NT2/D1 (cell line): ENCODE measurements around the gene UACA.

Experiments used
- SUZ12 ChIP-seq: IDR thresholded peaks from 2 replicates; pipeline ENCODE4 v1.6.1; 2011; ENCODE audit not compliant: insufficient read length, insufficient read depth; ENCODE audit errors: extremely low read depth
- YY1 ChIP-seq: IDR thresholded peaks from 2 replicates; pipeline ENCODE4 v1.6.1; 2011; ENCODE audit not compliant: insufficient read length, insufficient read depth

DNA sequence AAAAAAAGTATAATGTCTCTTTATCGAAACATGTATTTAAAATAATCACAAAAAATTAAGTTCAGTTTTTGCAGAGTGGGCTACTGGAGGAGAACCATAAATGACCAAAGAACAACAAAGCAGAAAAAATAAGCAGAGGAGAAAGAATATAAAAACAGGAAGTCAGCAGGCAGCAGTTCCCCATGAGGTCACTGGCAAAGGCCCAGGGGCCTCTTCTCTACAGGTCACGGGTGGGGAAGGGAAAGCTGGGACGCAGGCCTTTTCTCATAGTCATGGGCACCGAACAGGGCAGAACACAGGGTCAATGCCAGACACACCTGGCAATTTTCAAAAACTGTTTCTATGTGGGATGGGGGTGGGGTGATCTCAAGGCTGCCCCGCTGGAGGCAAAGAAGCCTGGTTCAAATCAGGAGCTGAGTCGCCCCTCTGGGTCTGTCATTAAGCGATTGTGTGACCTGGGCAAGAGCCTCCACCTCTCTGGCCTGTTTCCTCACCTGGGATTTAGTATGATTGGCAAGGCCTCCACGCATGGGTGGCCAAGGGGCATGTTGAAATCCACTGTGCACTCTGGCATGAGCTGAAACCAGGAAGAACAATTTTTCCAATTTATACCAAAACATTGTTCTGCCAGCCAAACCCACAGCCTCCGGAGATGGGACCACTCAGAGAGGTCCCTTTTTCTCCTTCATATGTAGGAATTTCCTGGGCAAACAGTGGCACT lies 43.8 kb upstream of the UACA start:
- TF ChIP-seq YY1, result no peak
- TF ChIP-seq SUZ12, result no peak
